ENCODE data around the gene DQX1. TPM values are rescaled to one million over a fixed set of nuclear protein-coding genes. Genes with fewer than 3 reads are reported as not detected.
"Not testable (repeated sequence)": the region's sequence is repeated elsewhere in the genome, so short reads cannot be mapped to it uniquely, and the experiment has no call there.

Gene DQX1
- total RNA-seq, 1 experiment from 2014 or later: not detected

- in situ Hi-C loops (cut with HindIII; ENCODE audit: low pct_unique_long_range_greater_than_20kb, low sequenced_read_pairs); DNase-seq (ENCODE audit: low read depth): not testable (repeated sequence)
These were observed 42.3 kb downstream of the DQX1 start for GRCh38 chr2:74483675-74484164.

GRCh38 chr2:74482801-74483674 lies 43.0 kb downstream of the DQX1 start, which contains the start of the genes CCDC142 and TTC31:
Gene CCDC142, minus strand, starts transcription at chr2:74482998. Its CDS starts 161 bp downstream, at chr2:74482837.
Gene TTC31, plus strand, starts transcription at chr2:74483081. Its CDS starts 15 bp downstream, at chr2:74483096.
- peak; percentile 95 for DNase-seq (ENCODE audit: low read depth)
- in situ Hi-C loops (cut with HindIII; ENCODE audit: low pct_unique_long_range_greater_than_20kb, low sequenced_read_pairs): no loop called here

- in situ Hi-C loops (cut with HindIII; ENCODE audit: low pct_unique_long_range_greater_than_20kb, low sequenced_read_pairs): no loop called here
- no peak for DNase-seq (ENCODE audit: low read depth)
These were observed 43.9 kb downstream of the DQX1 start for GRCh38 chr2:74481961-74482800.

GRCh38 chr2:74481431-74481830 lies 44.6 kb downstream of the DQX1 start:
- in situ Hi-C loops (cut with HindIII; ENCODE audit: low pct_unique_long_range_greater_than_20kb, low sequenced_read_pairs): no loop called here
- DNase-seq (ENCODE audit: low read depth): no peak

GRCh38 chr2:74474899-74475298 lies 51.1 kb downstream of the DQX1 start:
- no peak for DNase-seq (ENCODE audit: low read depth)
- in situ Hi-C loops (cut with HindIII; ENCODE audit: low pct_unique_long_range_greater_than_20kb, low sequenced_read_pairs): no loop called here

- in situ Hi-C loops (cut with HindIII; ENCODE audit: low pct_unique_long_range_greater_than_20kb, low sequenced_read_pairs): no loop called here
- DNase-seq (ENCODE audit: low read depth): no peak
These were observed 51.5 kb downstream of the DQX1 start for GRCh38 chr2:74474481-74474880.

GRCh38 chr2:74472945-74473258 lies 53.1 kb downstream of the DQX1 start:
- in situ Hi-C loops (cut with HindIII; ENCODE audit: low pct_unique_long_range_greater_than_20kb, low sequenced_read_pairs): no loop called here
- DNase-seq (ENCODE audit: low read depth): no peak

- peak; percentile 88 for DNase-seq (ENCODE audit: low read depth)
- in situ Hi-C loops (cut with HindIII; ENCODE audit: low pct_unique_long_range_greater_than_20kb, low sequenced_read_pairs): no loop called here
These were observed 53.7 kb downstream of the DQX1 start, which contains the start of gene MRPL53 for GRCh38 chr2:74472086-74472944. Gene MRPL53, minus strand, starts transcription at chr2:74472680. Its CDS starts 20 bp downstream, at chr2:74472660.

- in situ Hi-C loops (cut with HindIII; ENCODE audit: low pct_unique_long_range_greater_than_20kb, low sequenced_read_pairs): no loop called here
- peak; percentile 47 for DNase-seq (ENCODE audit: low read depth)
These were observed 54.5 kb downstream of the DQX1 start for GRCh38 chr2:74471332-74472065.

- in situ Hi-C loops (cut with HindIII; ENCODE audit: low pct_unique_long_range_greater_than_20kb, low sequenced_read_pairs); DNase-seq (ENCODE audit: low read depth): not testable (repeated sequence)
These were observed 55.3 kb downstream of the DQX1 start for GRCh38 chr2:74470742-74471141.

Other genes starting within 250 kb of the DQX1 start
- gene SLC4A5, start 182.8 kb downstream of the DQX1 start, total RNA-seq (2014; rRNA removed; shearing (Covaris generic); ENCODE audit: low replicate concordance): 0.84 and 7.1 TPM in 2 replicates
- gene DCTN1, start 145.9 kb downstream of the DQX1 start, total RNA-seq (2014; rRNA removed; shearing (Covaris generic); ENCODE audit: low replicate concordance): 117 TPM in 2 replicates
- gene C2orf81, start 104.6 kb downstream of the DQX1 start, total RNA-seq (2014; rRNA removed; shearing (Covaris generic); ENCODE audit: low replicate concordance): 7.9 and 9.6 TPM in 2 replicates
- gene WDR54, start 104.5 kb downstream of the DQX1 start, total RNA-seq (2014; rRNA removed; shearing (Covaris generic); ENCODE audit: low replicate concordance): 183 and 209 TPM in 2 replicates
- gene RTKN, start 84.3 kb downstream of the DQX1 start, total RNA-seq (2014; rRNA removed; shearing (Covaris generic); ENCODE audit: low replicate concordance): 55.6 and 71.1 TPM in 2 replicates
- 13.5 and 37.7 TPM in 2 replicates for gene INO80B, start 71.1 kb downstream of the DQX1 start, total RNA-seq (2014; rRNA removed; shearing (Covaris generic); ENCODE audit: low replicate concordance)
- gene WBP1, start 67.8 kb downstream of the DQX1 start, total RNA-seq (2014; rRNA removed; shearing (Covaris generic); ENCODE audit: low replicate concordance): 63.4 and 110 TPM in 2 replicates
- gene MOGS, start 60.8 kb downstream of the DQX1 start, total RNA-seq (2014; rRNA removed; shearing (Covaris generic); ENCODE audit: low replicate concordance): 77.2 and 80.5 TPM in 2 replicates
- gene MRPL53, start 53.6 kb downstream of the DQX1 start, total RNA-seq (2014; rRNA removed; shearing (Covaris generic); ENCODE audit: low replicate concordance): 54.0 and 123 TPM in 2 replicates
- gene CCDC142, start 43.2 kb downstream of the DQX1 start, total RNA-seq (2014; rRNA removed; shearing (Covaris generic); ENCODE audit: low replicate concordance): 10.7 and 15.0 TPM in 2 replicates
- 10.6 and 19.9 TPM in 2 replicates for gene TTC31, start 43.1 kb downstream of the DQX1 start, total RNA-seq (2014; rRNA removed; shearing (Covaris generic); ENCODE audit: low replicate concordance)
- 28.5 and 41.0 TPM in 2 replicates for gene LBX2, start 26.6 kb downstream of the DQX1 start, total RNA-seq (2014; rRNA removed; shearing (Covaris generic); ENCODE audit: low replicate concordance)
- 19.9 and 30.5 TPM in 2 replicates for gene PCGF1, start 18.5 kb downstream of the DQX1 start, total RNA-seq (2014; rRNA removed; shearing (Covaris generic); ENCODE audit: low replicate concordance)
- not detected in 2 replicates for gene TLX2, start 11.8 kb downstream of the DQX1 start, total RNA-seq (2014; rRNA removed; shearing (Covaris generic); ENCODE audit: low replicate concordance)
- 128 and 130 TPM in 2 replicates for gene AUP1, start 3.5 kb upstream of the DQX1 start, total RNA-seq (2014; rRNA removed; shearing (Covaris generic); ENCODE audit: low replicate concordance)
- gene HTRA2, start 3.7 kb upstream of the DQX1 start, total RNA-seq (2014; rRNA removed; shearing (Covaris generic); ENCODE audit: low replicate concordance): 60.3 and 84.7 TPM in 2 replicates
- gene LOXL3, start 27.7 kb upstream of the DQX1 start, total RNA-seq (2014; rRNA removed; shearing (Covaris generic); ENCODE audit: low replicate concordance): 0.81 and 2.2 TPM in 2 replicates
- gene DOK1, start 28.5 kb upstream of the DQX1 start, total RNA-seq (2014; rRNA removed; shearing (Covaris generic); ENCODE audit: low replicate concordance): 19.7 and 21.9 TPM in 2 replicates
- gene M1AP, start 122.1 kb upstream of the DQX1 start, total RNA-seq (2014; rRNA removed; shearing (Covaris generic); ENCODE audit: low replicate concordance): not detected in 2 replicates
- gene SEMA4F, start 128.0 kb upstream of the DQX1 start, total RNA-seq (2014; rRNA removed; shearing (Covaris generic); ENCODE audit: low replicate concordance): 4.7 and 7.6 TPM in 2 replicates

Measured in Caki2 (cell line).